PC-9 (cell line): ENCODE results near the gene TRDN.

Experiments
- CTCF ChIP-seq: fragments of 200-600 bp; sonication (generic); conservative IDR thresholded peaks from 2 replicates; pipeline ENCODE4 v1.6.1; 2017; ENCODE audit warnings: mixed run types, antibody characterized with exemption, mild to moderate bottlenecking, moderate library complexity
- EZH2 ChIP-seq: fragments of 200-600 bp; sonication (generic); IDR thresholded peaks from 2 replicates; pipeline ENCODE4 v1.8.0; 2017; ENCODE audit warnings: antibody characterized with exemption, low read depth

- TF ChIP-seq CTCF (no peak), EZH2 (no peak)
Measured at GRCh38 chr6:123210645-123211044, 426.1 kb downstream of the TRDN start.
